NCI-H2171 (cell line): ENCODE results near the gene PPP1R14B.

Experiments used
- DNase-seq: peaks from one replicate; lab custom pipeline; 2025; lab: John Stamatoyannopoulos, UW

Gene PPP1R14B

GRCh38 chr11:64281957-64282770 lies 35.4 kb upstream of the PPP1R14B start:
- no peak for DNase-seq

- DNase-seq, result no peak
These were observed 31.9 kb upstream of the PPP1R14B start for GRCh38 chr11:64278576-64279190.

GRCh38 chr11:64276653-64277431 lies 30.1 kb upstream of the PPP1R14B start:
- no peak for DNase-seq

GRCh38 chr11:64275841-64276240 lies 29.1 kb upstream of the PPP1R14B start:
- no peak for DNase-seq

GRCh38 chr11:64275031-64275800 lies 28.5 kb upstream of the PPP1R14B start:
- no peak for DNase-seq

- DNase-seq, result peak; percentile 98
These were observed 22.9 kb upstream of the PPP1R14B start for GRCh38 chr11:64269540-64270220.

GRCh38 chr11:64268893-64269539 lies 22.3 kb upstream of the PPP1R14B start:
- DNase-seq, result no peak

GRCh38 chr11:64268025-64268892 lies 21.5 kb upstream of the PPP1R14B start:
- DNase-seq, result no peak

- DNase-seq, result no peak
These were observed 20.6 kb upstream of the PPP1R14B start for GRCh38 chr11:64267207-64267945.

GRCh38 chr11:64266339-64266738 lies 19.6 kb upstream of the PPP1R14B start:
- DNase-seq, result no peak

- DNase-seq, result no peak
These were observed 18.7 kb upstream of the PPP1R14B start for GRCh38 chr11:64265176-64266160.

- no peak for DNase-seq
These were observed 17.7 kb upstream of the PPP1R14B start for GRCh38 chr11:64264371-64264852.

- DNase-seq, result no peak
These were observed 17.2 kb upstream of the PPP1R14B start for GRCh38 chr11:64263947-64264317.

- no peak for DNase-seq
These were observed 16.5 kb upstream of the PPP1R14B start for GRCh38 chr11:64263021-64263946.

GRCh38 chr11:64262271-64263002 lies 15.7 kb upstream of the PPP1R14B start:
- DNase-seq, result no peak

- no peak for DNase-seq
These were observed 14.9 kb upstream of the PPP1R14B start for GRCh38 chr11:64261556-64262080.
